Breast epithelium (tissue), 3 donors: ENCODE data around the gene DOCK6.

Experiments used
- POLR2A ChIP-seq: fragments of 450-650 bp; IDR thresholded peaks from one replicate; pipeline ENCODE4 v1.6.1; 2016; ENCODE audit warnings: antibody characterized with exemption, mild to moderate bottlenecking, moderate library complexity
- TF ChIP-seq, protein P1 (sequence below), 3 donors: fragments of 450-650 bp; IDR thresholded peaks; one replicate each; pipeline ENCODE4 v1.5.1; 2016 to 2017; ENCODE audit warnings: antibody characterized with exemption in 3 of 3, mild to moderate bottlenecking in 3 of 3, moderate library complexity in 3 of 3

GRCh38 chr19:11238041-11238440 is 24.3 kb downstream of the DOCK6 start:
- TF ChIP-seq POLR2A, result no peak
- TF ChIP-seq, protein P1, sequence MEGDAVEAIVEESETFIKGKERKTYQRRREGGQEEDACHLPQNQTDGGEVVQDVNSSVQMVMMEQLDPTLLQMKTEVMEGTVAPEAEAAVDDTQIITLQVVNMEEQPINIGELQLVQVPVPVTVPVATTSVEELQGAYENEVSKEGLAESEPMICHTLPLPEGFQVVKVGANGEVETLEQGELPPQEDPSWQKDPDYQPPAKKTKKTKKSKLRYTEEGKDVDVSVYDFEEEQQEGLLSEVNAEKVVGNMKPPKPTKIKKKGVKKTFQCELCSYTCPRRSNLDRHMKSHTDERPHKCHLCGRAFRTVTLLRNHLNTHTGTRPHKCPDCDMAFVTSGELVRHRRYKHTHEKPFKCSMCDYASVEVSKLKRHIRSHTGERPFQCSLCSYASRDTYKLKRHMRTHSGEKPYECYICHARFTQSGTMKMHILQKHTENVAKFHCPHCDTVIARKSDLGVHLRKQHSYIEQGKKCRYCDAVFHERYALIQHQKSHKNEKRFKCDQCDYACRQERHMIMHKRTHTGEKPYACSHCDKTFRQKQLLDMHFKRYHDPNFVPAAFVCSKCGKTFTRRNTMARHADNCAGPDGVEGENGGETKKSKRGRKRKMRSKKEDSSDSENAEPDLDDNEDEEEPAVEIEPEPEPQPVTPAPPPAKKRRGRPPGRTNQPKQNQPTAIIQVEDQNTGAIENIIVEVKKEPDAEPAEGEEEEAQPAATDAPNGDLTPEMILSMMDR (IDR thresholded peaks at IDR 0.05), result no peak
